Glomerular visceral epithelial cell (primary cell): Measurements from ENCODE around the gene WIPF2.
A peak's percentile ranks its signal among the peaks of the same experiment; 100 is the strongest.
"Not testable (repeated sequence)": the region's sequence is repeated elsewhere in the genome, so short reads cannot be mapped to it uniquely, and the experiment has no call there.

Source experiments
- DNase-seq: peaks from one replicate; pipeline ENCODE4 v3.0.0-alpha.2; 2016; ENCODE audit errors: extremely low spot score

WIPF2 gene

DNA sequence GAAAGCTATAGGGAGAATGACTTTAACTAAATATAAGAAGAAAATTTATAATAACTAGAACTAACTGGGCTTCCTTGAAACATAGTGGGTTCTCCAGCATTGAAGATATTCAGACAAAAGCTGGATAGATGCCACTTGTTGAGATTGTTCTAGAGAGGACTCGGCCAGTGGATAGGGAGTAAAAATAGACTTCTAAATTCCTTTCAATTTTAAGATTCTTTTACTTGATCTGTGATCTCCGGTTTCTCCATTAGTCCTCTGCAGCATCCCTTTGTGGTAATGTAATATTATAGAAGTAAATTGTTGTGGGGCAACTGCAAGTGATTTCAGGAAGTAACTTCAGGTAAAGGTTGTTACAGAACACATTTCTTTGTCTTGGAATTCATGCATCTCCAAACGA lies 79.6 kb downstream of the WIPF2 start:
- DNase-seq: no peak

DNA sequence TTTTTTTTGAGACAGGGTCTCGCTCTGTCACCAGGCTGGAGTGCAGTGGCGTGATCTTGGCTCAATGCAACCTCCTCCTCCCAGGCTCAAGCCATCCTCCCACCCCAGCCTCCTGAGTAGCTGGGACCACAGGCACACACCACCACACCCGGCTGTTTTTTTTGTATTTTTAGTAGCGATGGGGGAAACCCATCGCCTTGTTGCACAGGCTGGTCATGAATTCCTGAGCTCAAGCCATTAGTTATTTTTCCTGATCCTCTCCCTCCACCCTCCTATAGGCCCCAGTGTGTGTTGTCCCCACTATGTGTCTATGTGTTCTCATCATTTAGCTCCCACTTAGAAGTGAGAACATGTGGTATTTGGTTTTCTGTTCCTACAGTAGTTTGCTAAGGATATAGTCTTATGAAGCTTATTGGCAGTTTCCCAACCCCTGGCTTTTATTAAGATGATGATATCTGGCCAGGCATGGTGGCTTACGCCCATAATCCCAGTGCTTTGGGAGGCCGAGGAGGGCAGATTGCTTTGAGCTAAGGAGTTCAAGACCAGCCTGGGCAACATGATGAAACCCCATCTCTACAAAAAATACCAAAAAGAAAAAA lies 80.2 kb downstream of the WIPF2 start:
- DNase-seq: not testable (repeated sequence)

DNA sequence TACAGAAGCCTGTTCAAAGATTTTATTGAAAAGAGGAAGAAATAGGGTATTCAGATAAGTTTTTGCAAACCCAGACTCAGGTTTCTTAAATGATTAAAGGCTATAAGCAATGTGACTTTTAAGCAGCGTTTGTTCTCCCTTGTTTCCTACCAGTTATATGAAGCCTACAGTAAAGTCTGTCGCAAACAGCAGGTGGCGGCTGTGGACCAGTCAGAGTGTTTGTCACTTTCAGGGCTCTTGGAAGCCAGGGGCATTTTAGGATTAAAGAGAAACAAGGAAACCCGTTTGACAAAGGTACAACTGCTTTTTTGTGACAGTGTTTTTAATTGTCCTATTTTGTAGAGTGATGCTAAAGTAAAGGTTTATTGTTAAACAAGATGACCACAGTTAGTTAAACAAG lies 82.2 kb downstream of the WIPF2 start:
- DNase-seq: no peak

DNA sequence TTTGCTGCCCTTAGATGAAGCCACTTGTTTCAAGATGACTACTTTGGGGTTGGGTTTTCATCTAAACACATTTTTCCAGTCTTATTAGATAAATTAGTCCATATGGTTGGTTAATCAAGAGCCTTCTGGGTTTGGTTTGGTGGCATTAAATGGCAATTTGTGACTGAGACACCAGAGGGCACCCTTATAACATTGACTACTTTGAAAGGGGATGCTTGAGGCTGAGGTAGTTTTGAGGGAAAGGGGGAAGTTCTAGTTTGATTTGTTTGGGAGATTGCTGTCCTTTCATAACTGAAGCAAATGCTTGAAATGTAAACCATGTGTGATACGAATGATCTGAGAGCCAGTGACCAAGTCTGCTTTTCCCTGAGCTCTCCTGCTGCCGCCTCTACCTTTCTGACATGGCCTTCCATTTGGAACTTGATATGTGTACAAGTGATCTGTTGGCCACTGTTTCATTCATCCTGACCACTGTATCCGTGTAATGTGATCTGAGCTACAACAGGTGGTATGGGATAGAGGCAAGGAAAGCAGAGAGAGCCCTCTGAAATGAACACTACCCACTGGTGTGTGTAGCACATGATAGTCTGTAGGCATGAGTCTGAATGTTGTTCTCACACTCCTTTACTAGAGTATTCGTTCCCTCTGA lies 84.0 kb downstream of the WIPF2 start:
- DNase-seq: peak; percentile 68

DNA sequence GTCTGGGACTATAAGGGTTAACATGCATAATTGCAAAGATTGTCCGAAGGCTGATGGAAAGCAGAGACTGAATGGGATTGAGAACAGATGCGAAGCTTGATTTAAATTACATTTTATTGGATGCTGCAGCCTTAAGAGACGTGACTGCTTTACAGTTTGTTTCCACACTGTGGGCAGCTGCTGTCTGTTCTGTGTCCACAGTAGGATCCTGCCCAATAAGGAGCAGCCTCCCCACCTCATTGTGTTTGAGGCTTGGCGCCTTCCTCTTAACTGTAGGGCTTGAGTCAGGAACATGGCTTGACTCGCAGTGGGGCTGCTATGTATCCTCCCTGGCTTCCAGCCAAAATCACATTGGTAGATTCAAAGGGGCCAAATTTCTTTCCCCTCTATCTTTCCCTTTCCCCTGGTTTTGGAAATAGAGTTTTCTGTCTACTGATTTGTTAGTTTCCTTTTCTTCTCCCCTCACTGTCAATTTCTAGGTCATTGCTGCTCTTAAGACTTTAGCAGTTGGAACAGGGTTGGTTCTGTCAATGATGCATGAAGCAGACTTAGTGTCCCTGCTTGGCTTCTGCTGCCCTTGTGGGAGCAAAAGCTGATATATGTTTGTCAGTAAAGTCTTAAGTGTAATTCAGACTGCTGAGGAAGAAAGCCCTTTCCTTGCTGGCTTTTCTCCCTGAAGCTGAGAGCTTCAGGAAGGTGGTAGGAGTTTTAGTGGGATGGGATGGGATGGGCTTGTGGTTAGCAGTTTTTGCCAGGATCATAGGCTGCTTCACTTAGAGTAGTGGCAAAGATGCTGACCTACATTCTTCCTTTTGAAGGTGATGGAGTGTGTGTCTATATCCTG lies 84.8 kb downstream of the WIPF2 start:
- peak; percentile 52 for DNase-seq

DNA sequence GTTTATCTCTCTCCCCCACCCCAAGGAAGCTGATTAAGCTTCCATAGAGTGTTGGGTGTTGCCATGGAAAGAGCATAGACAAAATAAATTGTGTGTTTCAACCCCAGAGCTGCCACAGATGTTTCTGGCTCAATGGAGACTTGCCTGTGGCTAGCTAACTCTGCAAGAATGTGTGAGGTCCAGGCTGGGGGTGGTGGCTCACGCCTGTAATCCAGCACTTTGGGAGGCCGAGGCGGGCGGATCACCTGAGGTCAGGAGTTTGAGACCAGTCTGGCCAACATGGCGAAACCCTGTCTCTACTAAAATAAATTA lies 85.4 kb downstream of the WIPF2 start:
- peak; percentile 93 for DNase-seq

DNA sequence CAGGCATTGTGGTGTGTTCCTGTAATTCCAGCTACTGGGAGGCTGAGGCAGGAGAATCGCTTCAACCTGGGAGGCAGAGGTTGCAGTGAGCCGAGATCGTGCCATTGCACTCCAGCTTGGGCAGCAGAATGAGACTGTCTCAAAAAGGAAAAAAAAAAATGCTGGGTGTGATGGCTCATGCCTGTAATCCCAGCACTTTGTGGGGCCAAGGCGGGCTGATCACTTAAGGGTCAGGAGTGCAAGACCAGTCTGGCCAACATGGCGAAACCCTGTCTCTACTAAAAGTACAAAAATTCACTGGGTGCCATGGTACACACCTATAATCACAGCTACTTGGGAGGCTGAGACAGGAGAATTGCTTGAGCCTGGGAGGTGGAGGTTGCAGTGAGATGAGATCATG lies 85.8 kb downstream of the WIPF2 start:
- not testable (repeated sequence) for DNase-seq

DNA sequence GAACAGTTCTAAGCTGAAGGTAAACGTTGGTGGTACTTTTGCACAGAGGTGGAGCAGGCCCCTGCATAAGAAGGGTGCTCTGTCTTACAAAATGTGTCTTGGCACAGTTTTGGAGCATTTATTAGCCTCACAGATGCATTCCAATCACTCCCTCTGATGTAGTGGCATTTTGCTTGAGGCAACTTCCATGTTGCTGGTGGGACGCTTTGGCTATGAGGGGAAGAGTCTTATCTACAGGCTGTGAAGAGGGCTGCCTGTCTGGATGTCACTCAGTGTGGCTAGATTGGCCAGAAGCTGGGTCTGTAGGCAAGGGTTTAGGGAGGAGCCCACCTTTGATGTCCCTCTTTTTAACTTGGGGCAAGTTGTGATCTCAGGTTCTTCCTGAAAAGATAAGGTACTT lies 87.3 kb downstream of the WIPF2 start:
- no peak for DNase-seq

DNA sequence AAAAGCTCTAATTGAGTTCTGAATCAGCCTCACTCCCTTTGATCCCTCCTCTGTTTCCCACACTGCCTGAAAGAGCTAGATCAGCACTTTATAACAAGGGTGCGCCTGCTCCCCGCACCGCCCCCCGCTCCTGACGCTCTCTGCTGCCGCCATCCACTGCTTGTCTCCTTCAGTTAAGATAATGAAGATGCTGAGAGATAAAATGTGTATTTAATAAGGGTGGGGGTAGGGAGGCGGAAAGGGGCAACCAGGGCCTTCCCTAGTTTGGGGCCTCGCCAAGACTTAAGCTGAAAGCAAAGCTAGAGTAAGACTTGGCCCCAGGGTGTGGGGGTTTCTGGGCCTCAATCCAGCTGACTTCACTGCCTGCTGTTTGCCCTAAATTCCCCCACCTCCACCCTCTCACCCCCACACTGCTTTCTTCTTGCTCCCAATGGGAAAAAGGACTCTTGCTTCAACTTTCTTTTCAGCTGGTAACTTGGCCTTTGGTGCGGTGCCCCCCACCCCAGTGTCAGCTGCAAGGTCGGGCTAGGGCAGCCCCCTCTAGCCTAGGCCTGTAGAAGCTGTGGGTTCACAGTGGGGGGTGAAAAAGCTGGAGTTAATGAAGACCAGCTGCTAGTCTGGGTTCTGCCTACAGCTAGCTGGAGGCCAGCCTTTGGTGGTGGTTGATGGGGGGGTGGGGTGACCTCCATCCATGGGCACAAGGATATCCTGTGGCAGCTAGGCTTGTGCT lies 88.1 kb downstream of the WIPF2 start:
- DNase-seq: peak; percentile 49

DNA sequence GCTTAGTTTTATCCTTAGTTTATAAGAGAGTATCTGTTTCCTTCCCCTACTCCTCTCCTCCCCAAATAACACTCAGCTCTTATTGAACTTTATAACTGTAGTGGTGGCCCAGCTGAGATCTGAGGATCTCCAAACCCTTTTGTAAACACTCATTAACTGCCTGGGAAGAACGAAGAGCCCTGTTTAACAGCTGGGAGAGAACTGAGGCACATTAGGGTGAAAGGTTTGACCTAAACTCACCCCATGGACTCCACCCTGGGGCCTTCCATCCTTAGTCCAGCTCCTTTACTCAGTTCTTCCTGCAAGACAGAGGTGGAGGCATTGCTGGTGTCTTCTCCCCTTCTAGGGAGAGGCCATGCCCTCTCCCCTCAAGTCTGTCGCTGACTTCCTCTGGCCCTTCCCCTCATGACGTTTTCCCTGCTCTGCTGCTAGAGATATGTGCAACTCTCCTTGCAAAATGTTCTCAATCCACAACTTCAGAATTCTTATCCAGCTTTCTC lies 88.7 kb downstream of the WIPF2 start:
- DNase-seq: no peak

DNA sequence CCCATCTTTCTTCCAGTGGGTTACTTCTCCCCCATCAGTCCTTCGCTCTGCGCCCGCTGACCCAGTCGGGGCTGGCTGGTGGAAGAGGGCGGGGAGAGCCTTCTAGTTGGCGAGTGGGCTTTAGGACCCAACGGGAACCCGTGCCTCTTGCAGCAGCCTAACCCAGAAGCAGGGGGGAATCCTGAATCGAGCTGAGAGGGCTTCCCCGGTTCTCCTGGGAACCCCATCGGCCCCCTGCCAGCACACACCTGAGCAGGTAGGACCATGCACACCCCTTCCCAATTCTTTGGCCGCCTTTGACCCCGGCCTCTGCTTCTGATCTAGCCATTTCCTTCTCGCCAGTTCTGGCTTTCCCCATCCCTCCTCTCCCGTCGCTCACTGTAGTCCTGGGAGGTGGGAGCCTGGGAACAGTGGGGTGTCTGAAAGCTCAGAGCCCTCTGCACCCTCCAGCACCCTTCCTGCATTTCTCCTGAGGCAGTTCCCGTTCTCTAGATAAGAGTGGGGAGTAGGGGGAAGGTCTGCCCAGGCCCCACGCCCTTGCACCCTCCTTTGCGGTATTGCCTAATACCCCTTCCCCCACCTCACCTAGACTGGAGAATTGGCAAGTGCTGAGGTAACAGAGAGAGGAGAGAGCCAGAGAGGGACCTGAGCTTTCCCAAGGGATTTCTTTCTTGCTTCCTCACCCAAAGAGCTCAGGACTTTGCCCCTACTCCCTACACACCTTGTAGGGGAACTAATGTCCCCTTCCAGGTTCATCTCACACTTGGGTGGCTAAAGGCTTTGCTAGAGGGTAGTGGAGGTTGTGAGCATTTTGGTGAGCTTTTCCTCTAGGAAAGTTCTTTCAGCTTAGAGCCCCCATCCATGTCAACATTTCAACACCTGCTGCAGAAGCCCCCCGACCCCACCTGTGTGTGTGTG lies 90.2 kb downstream of the WIPF2 start, which contains the start of gene RARA:
RARA (plus strand) TSS at position 150 of the 918 bp plus-strand sequence. CDS start 22,039 bp downstream, outside the sequence.
- DNase-seq: no peak

DNA sequence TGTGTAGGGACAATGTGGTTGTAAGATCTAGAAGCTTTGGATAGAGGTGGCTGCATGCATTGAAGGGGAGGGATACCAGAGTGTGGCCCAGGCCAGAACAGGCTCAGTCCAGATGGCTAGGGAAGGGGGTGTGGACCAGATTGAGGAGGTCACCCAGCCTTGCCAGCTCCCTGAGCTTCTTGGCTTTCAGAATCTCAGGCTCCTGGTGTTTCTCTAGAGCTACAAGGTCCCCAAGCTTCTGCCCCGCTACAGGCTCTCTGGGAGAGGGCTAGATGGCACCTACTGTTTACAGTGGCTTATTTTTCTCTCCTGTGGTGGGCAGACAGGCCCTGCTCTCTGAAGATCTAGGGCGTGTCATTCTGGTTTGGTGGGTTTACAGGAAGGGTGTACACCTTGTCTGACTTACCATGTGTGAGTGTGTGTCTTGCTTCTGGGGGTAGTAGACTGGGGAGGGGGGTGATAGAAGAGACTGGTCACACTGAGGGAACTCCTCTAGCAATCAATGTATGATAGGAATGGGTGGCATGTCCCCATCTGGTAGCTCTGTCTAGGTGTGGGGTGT lies 90.9 kb downstream of the WIPF2 start:
- DNase-seq: no peak

DNA sequence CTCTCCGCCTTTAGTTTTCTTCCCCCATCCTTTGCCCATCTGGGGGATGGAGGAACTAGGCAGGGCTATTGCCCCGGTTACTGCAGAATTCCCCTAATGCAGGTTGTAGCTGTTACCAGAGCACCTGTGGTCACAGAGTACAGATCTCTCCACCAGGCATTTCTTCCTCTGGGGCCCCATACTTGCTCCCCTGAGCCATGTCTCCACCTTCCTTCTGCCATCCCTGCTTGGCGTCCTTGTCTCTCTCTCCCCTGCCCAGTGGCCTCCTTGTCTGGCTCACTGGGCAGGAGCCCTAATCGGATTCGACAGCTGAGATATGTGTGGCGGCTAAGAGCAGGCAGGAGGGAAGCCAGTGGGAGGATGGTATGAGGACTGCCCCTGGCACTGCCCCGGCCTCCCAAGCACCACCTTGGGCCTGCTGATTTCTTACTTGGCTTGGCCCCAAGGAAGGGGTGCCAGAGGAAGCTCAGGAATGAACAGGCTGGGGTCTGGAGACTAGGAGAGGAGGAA lies 91.8 kb downstream of the WIPF2 start:
- DNase-seq: no peak

DNA sequence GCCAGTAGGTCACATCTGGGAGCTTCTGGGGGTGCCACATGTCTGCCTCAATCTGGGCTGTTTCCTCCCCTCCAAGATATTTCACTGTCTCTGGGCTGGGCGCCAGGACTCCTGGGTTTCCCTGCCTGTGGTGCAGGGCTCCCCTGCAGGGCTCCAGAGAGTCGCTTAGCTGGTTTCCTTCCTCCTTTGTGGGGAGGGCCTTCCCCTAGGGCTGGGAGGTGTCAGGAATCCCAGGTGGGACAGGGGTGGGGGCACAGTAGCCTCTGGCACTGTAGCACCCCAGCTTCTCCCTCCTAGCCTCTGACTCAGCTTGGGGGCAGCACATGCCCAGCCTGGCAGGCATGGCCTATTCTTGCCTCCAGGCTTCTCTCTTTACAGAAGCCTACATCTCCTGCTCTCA lies 92.5 kb downstream of the WIPF2 start:
- peak; percentile 75 for DNase-seq

DNA sequence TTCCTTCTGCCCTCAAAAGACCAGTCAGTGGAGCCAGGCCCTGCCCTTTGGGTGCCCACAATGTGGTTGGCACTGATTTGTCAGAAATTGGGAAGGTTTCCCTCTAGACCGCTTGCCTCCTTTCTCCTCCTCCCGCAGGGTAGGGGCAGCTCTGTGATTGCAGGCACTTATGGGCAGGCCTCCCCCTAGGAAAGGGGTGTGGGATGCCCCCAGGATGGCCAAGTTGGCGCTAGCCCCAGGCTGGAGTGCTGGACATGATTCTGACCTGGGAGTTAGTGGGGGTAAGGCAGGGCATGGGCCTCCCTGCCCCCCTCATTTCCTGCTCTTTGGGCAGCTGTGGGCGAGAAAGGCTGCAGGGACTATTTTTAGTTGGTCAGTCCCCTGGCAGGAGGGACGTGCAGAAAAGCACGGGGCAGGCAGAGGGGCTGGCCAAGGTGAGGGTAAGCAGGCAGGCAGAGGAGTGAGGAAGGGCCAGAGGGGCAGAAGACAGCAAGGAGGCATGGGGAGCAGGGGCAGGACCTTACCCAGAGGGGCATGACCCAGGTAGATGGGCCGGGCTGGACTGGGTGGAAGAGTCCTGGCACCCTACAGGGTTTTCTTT lies 93.1 kb downstream of the WIPF2 start:
- DNase-seq: peak; percentile 82

DNA sequence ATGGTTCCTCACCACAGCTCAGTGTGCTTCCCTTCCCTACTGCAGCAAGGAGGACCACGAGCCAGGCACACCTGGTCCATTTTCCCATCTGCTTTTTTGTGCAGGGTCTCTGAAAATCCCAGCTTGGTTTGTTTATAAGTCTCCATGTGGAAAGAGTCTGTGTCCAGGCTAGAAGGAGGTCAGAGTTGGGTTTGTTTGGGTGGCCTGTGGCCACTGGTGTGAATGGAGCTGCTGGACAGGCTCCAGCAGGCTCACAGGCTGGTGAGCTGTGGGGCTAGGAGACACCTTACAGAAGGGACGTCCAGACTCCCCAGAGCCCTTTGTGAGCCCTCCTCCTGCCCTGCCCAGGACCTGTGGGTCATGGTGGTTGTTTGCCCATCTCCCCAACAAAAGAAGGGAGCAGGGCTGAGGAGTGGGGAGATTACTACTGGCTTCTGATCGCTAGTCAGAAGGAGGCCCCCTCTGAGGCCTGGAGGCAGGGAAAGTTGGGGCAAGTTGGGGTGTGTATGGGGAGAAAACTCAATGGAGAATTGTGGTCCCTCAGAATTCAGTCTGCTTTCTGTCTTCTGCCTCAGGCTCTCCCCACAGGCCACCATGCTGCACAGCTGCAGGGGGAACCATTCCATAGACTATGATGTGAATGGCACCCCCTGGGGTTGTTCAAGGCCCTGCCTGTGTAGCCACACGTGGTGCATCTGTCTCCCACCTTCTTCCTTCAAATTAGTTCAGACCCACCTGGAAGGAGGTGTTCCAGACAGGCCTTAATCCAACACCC lies 94.0 kb downstream of the WIPF2 start:
- DNase-seq: peak; percentile 56

DNA sequence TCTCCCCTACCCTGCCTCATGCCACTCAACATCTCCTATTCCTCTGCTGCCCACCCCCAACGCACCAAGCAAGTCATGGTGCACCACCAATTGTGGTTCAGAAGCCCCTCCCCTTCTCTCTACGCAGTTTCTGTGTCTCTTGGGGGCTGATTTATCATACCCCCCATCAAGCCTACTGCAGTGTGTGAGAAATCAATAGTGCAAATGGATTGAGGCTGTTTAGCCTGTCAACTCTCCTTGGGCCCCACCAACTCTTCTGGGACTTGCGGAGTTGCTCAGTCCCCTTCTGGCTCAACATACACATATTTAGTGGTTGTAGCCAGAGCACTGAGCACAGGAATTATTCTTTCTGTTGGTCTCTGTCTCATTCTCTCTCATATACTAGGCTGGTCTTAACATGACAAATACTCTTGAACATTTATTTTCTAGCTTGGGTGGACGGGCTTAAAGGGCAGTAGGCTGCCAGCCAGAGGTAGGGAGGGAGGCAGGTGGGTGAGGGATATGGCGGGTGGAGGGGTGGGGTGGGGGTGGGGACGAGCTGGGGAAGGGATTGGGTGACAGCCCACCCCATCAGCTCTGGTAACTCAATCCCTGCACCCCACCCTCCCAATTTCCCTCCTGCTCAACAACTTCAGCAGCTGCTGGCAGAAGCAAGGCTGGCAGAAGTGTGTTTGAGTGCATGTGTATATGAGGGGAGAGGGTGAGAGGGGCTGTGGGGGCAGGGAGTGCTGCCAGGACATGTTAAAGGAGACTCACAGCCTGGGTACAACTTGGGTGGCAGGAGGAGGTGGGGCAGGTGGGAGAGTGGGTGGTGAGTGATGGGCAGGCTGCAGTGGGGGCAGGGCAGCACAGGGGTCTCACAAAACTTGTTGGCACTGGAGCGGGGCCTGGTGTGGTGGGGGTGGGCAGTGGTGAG lies 94.8 kb downstream of the WIPF2 start:
- DNase-seq: peak; percentile 71

DNA sequence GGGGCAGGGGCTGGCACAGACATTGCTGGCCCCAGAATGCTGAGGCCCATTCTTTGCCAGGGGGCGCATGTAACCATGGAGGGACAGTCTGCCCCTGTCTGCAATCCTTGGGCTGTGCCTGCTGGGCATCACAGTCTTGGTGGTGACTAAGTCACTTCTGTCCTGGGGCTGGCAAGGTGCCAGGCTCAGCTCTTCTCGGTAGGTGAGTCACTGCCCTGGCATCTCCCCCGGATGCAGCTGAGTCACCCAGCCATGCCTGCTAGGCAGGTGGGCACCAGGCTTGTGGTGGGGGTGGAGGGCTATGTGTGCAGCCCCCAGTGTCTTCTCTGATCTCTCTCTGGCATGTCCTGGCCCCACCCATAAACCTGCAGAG lies 95.5 kb downstream of the WIPF2 start:
- DNase-seq: peak; percentile 100
